Measurements from ENCODE around the gene EIF2AK3. TPM values are rescaled to one million over a fixed set of nuclear protein-coding genes. Genes with fewer than 3 reads are reported as not detected.
"Not testable (repeated sequence)": the region's sequence is repeated elsewhere in the genome, so short reads cannot be mapped to it uniquely, and the experiment has no call there.

The EIF2AK3 gene
- polyA plus RNA-seq, 2 donors: 2.5 to 5.7 TPM

DNA sequence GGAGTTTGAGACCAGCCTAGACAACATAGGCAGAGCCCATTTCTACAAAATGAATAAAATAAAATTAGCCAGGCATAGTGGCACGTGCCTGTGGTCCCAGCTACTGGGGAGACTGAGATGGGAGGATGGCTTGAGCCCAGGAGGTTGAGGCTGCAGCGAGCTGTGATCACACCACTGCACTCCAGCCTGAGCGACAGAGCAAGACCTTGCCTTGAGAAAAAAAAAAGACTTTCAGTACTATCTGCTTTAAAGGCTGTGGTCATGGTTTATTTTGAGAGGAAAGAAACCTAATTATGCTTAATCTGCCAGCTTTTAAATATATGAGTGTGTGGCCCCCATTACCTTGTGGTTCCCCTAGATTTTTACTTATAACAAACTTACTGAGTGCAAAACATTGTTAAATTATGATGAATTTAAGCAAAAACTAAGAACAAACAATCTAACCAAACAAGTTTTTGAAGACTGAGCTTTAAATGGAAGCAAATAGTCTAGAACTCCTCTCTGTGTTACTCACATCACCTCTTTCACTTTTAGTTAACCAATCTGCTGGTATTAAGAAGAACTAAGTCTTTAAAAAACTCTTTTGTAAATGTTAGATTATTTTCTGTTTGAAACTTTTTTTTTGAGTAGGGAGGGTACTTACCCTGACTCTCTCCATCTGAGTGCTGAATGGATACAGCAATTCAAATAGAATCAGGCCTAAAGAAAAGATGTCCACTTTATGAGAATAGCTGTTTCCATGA is 65.4 kb downstream of the EIF2AK3 start:
- WGBS, 2 donors: 83 to 94% methylated on average over 3 of the region's 3 CpGs
- H3K4me3 ChIP-seq (ENCODE audit: low read depth in 1 of 2, low read length in 2 of 2): no peak overlapping the region
- H3K27me3 ChIP-seq (ENCODE audit: control insufficient read depth in 1 of 2, insufficient read depth in 2 of 2, low read length in 2 of 2): no peaks in the 10 kb centered on the region
- H3K9me3 ChIP-seq (ENCODE audit: control insufficient read depth in 2 of 2, insufficient read depth in 1 of 2, low read depth in 1 of 2, low read length in 1 of 2): no peaks in the 10 kb centered on the region
- no peaks in the 10 kb centered on the region for H3K4me1 ChIP-seq (ENCODE audit: control insufficient read depth in 2 of 2, insufficient read depth in 2 of 2, low read length in 1 of 2)
- H3K36me3 ChIP-seq (ENCODE audit: control insufficient read depth in 2 of 2, insufficient read depth in 2 of 2, low read length in 1 of 2): peaks cover 0 to 4% of the 10 kb centered on the region in 2 donors
- no peak overlapping the region for H3K27ac ChIP-seq (ENCODE audit: low read depth in 2 of 2, low read length in 1 of 2)

- H3K4me3 ChIP-seq (ENCODE audit: low read depth in 1 of 2, low read length in 2 of 2): no peak overlapping the region
- H3K4me1 ChIP-seq (ENCODE audit: control insufficient read depth in 2 of 2, insufficient read depth in 2 of 2, low read length in 1 of 2): no peaks in the 10 kb centered on the region
- 86 to 97% methylated on average over 3 of the region's 3 CpGs for WGBS, 2 donors
- H3K27ac ChIP-seq (ENCODE audit: low read depth in 2 of 2, low read length in 1 of 2): no peak overlapping the region
- H3K9me3 ChIP-seq (ENCODE audit: control insufficient read depth in 2 of 2, insufficient read depth in 1 of 2, low read depth in 1 of 2, low read length in 1 of 2): no peaks in the 10 kb centered on the region
- H3K27me3 ChIP-seq (ENCODE audit: control insufficient read depth in 1 of 2, insufficient read depth in 2 of 2, low read length in 2 of 2): no peaks in the 10 kb centered on the region
- H3K36me3 ChIP-seq (ENCODE audit: control insufficient read depth in 2 of 2, insufficient read depth in 2 of 2, low read length in 1 of 2): peaks cover 0 to 11% of the 10 kb centered on the region in 2 donors
Observed at GRCh38 chr2:88560619-88561307, 66.5 kb downstream of the EIF2AK3 start.

GRCh38 chr2:88557290-88557689 is 70.0 kb downstream of the EIF2AK3 start:
- Histone ChIP-seq H3K27me3 (ENCODE audit: control insufficient read depth in 1 of 2, insufficient read depth in 2 of 2, low read length in 2 of 2) (no peaks in the 10 kb centered on the region), H3K27ac (ENCODE audit: low read depth in 2 of 2, low read length in 1 of 2) (no peak overlapping the region), H3K36me3 (ENCODE audit: control insufficient read depth in 2 of 2, insufficient read depth in 2 of 2, low read length in 1 of 2) (peaks cover 5 to 11% of the 10 kb centered on the region in 2 donors), H3K4me1 (ENCODE audit: control insufficient read depth in 2 of 2, insufficient read depth in 2 of 2, low read length in 1 of 2) (no peaks in the 10 kb centered on the region), H3K9me3 (ENCODE audit: control insufficient read depth in 2 of 2, insufficient read depth in 1 of 2, low read depth in 1 of 2, low read length in 1 of 2) (no peaks in the 10 kb centered on the region), H3K4me3 (ENCODE audit: low read depth in 1 of 2, low read length in 2 of 2) (no peak overlapping the region)
- WGBS, 2 donors: 98 to 100% methylated on average over 1 of the region's 1 CpG

DNA sequence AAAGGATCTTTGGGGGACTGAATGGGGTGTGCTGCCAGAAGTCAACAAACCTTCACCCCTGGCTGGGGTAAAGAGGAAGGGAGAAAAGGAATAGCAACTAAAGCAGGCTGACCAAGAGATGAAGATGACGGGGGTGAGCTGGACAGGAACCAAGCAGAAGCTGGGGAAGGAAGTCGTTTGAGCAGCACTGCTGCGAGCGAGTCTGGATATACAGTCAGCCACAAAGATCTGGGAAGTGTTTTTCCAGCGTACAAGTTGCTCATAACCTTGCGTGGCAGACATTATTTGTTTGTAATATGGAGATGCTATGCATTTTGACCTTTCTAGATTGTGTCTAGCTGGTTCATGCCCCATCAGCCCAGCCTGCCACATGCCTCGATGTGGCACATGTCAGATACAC is 71.2 kb downstream of the EIF2AK3 start:
- Histone ChIP-seq H3K9me3 (ENCODE audit: control insufficient read depth in 2 of 2, insufficient read depth in 1 of 2, low read depth in 1 of 2, low read length in 1 of 2) (no peaks in the 10 kb centered on the region), H3K4me1 (ENCODE audit: control insufficient read depth in 2 of 2, insufficient read depth in 2 of 2, low read length in 1 of 2) (no peaks in the 10 kb centered on the region), H3K4me3 (ENCODE audit: low read depth in 1 of 2, low read length in 2 of 2) (no peak overlapping the region), H3K36me3 (ENCODE audit: control insufficient read depth in 2 of 2, insufficient read depth in 2 of 2, low read length in 1 of 2) (peaks cover 5 to 9% of the 10 kb centered on the region in 2 donors), H3K27me3 (ENCODE audit: control insufficient read depth in 1 of 2, insufficient read depth in 2 of 2, low read length in 2 of 2) (no peaks in the 10 kb centered on the region), H3K27ac (ENCODE audit: low read depth in 2 of 2, low read length in 1 of 2) (no peak overlapping the region)
- 82 to 86% methylated on average over 7 of the region's 7 CpGs for WGBS, 2 donors

- 86 to 88% methylated on average over 5 of the region's 5 CpGs for WGBS, 2 donors
- H3K4me1 ChIP-seq (ENCODE audit: control insufficient read depth in 2 of 2, insufficient read depth in 2 of 2, low read length in 1 of 2): peaks cover 0 to 5% of the 10 kb centered on the region in 2 donors
- H3K27me3 ChIP-seq (ENCODE audit: control insufficient read depth in 1 of 2, insufficient read depth in 2 of 2, low read length in 2 of 2): peaks cover 0 to 2% of the 10 kb centered on the region in 2 donors
- no peaks in the 10 kb centered on the region for H3K9me3 ChIP-seq (ENCODE audit: control insufficient read depth in 2 of 2, insufficient read depth in 1 of 2, low read depth in 1 of 2, low read length in 1 of 2)
- H3K27ac ChIP-seq (ENCODE audit: low read depth in 2 of 2, low read length in 1 of 2): no peak overlapping the region
- H3K36me3 ChIP-seq (ENCODE audit: control insufficient read depth in 2 of 2, insufficient read depth in 2 of 2, low read length in 1 of 2): peaks cover 5 to 7% of the 10 kb centered on the region in 2 donors
- no peak overlapping the region for H3K4me3 ChIP-seq (ENCODE audit: low read depth in 1 of 2, low read length in 2 of 2)
Observed at GRCh38 chr2:88554189-88554588, 73.1 kb downstream of the EIF2AK3 start.

- Histone ChIP-seq H3K4me3 (ENCODE audit: low read depth in 1 of 2, low read length in 2 of 2) (no peak overlapping the region), H3K36me3 (ENCODE audit: control insufficient read depth in 2 of 2, insufficient read depth in 2 of 2, low read length in 1 of 2) (no peaks in the 10 kb centered on the region), H3K4me1 (ENCODE audit: control insufficient read depth in 2 of 2, insufficient read depth in 2 of 2, low read length in 1 of 2) (peaks cover 0 to 5% of the 10 kb centered on the region in 2 donors), H3K27me3 (ENCODE audit: control insufficient read depth in 1 of 2, insufficient read depth in 2 of 2, low read length in 2 of 2) (peaks cover 0 to 2% of the 10 kb centered on the region in 2 donors), H3K27ac (ENCODE audit: low read depth in 2 of 2, low read length in 1 of 2) (no peak overlapping the region), H3K9me3 (ENCODE audit: control insufficient read depth in 2 of 2, insufficient read depth in 1 of 2, low read depth in 1 of 2, low read length in 1 of 2) (no peaks in the 10 kb centered on the region)
- WGBS, 2 donors: 10 to 15% methylated on average over 36 of the region's 36 CpGs
Observed at GRCh38 chr2:88549616-88550292, 77.5 kb downstream of the EIF2AK3 start.

GRCh38 chr2:88546291-88546690 is 81.0 kb downstream of the EIF2AK3 start:
- WGBS, 2 donors: 93 to 95% methylated on average over 4 of the region's 4 CpGs
- H3K4me3 ChIP-seq (ENCODE audit: low read depth in 1 of 2, low read length in 2 of 2): not testable (repeated sequence)

GRCh38 chr2:88545118-88545517 is 82.1 kb downstream of the EIF2AK3 start:
- Histone ChIP-seq H3K27ac (ENCODE audit: low read depth in 2 of 2, low read length in 1 of 2) (no peak overlapping the region), H3K4me3 (ENCODE audit: low read depth in 1 of 2, low read length in 2 of 2) (no peak overlapping the region), H3K9me3 (ENCODE audit: control insufficient read depth in 2 of 2, insufficient read depth in 1 of 2, low read depth in 1 of 2, low read length in 1 of 2) (no peaks in the 10 kb centered on the region), H3K27me3 (ENCODE audit: control insufficient read depth in 1 of 2, insufficient read depth in 2 of 2, low read length in 2 of 2) (peaks cover 0 to 2% of the 10 kb centered on the region in 2 donors), H3K4me1 (ENCODE audit: control insufficient read depth in 2 of 2, insufficient read depth in 2 of 2, low read length in 1 of 2) (peaks cover 0 to 5% of the 10 kb centered on the region in 2 donors), H3K36me3 (ENCODE audit: control insufficient read depth in 2 of 2, insufficient read depth in 2 of 2, low read length in 1 of 2) (no peaks in the 10 kb centered on the region)
- 87 to 88% methylated on average over 5 of the region's 5 CpGs for WGBS, 2 donors

More at GRCh38 chr2:88546291-88546690, 81.0 kb downstream of the EIF2AK3 start:
- not testable (repeated sequence) for H3K9me3 ChIP-seq (ENCODE audit: control insufficient read depth in 2 of 2, insufficient read depth in 1 of 2, low read depth in 1 of 2, low read length in 1 of 2); H3K27me3 ChIP-seq (ENCODE audit: control insufficient read depth in 1 of 2, insufficient read depth in 2 of 2, low read length in 2 of 2); H3K36me3 ChIP-seq (ENCODE audit: control insufficient read depth in 2 of 2, insufficient read depth in 2 of 2, low read length in 1 of 2); H3K4me1 ChIP-seq (ENCODE audit: control insufficient read depth in 2 of 2, insufficient read depth in 2 of 2, low read length in 1 of 2); H3K27ac ChIP-seq (ENCODE audit: low read depth in 2 of 2, low read length in 1 of 2)

DNA sequence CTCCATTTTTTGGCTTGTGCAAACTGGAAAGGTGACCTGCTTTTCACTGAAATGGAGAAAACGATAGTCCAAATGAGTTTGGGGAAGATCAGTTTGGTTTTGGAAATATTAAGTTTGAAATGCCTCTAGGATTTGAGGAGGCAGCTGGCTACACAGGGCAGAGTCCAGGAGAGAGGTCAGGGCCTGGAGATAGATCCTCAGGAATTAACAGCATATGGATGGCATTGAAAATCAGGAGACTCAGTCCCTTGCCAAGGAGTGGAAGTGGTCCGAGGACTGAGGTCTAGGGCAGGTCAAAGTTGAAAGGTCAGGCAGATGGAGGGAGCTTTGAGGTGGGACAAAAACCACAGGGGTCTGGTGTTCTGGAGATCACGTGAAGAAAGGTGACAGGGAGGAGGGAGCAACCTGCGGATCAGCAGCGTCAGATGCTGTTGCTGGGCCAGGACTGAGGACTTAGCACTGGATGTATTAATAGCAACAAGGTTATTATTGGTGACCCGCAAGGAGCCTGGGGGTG is 83.7 kb downstream of the EIF2AK3 start:
- WGBS, 2 donors: 76 to 78% methylated on average over 6 of the region's 6 CpGs
- H3K9me3 ChIP-seq (ENCODE audit: control insufficient read depth in 2 of 2, insufficient read depth in 1 of 2, low read depth in 1 of 2, low read length in 1 of 2): no peaks in the 10 kb centered on the region
- H3K27me3 ChIP-seq (ENCODE audit: control insufficient read depth in 1 of 2, insufficient read depth in 2 of 2, low read length in 2 of 2): no peaks in the 10 kb centered on the region
- no peaks in the 10 kb centered on the region for H3K36me3 ChIP-seq (ENCODE audit: control insufficient read depth in 2 of 2, insufficient read depth in 2 of 2, low read length in 1 of 2)
- H3K27ac ChIP-seq (ENCODE audit: low read depth in 2 of 2, low read length in 1 of 2): no peak overlapping the region
- H3K4me1 ChIP-seq (ENCODE audit: control insufficient read depth in 2 of 2, insufficient read depth in 2 of 2, low read length in 1 of 2): no peaks in the 10 kb centered on the region
- H3K4me3 ChIP-seq (ENCODE audit: low read depth in 1 of 2, low read length in 2 of 2): no peak overlapping the region

All from esophagus (tissue), 2 donors.